ENCODE measurements around the gene MAST1. TPM values are rescaled to one million over a fixed set of nuclear protein-coding genes. Genes with fewer than 3 reads are reported as not detected.

Gene MAST1
- total RNA-seq, 1 donor from 2014 or later = 5.3 TPM

- no peaks in the 10 kb centered on the region for H3K9me3 Mint-ChIP-seq (ENCODE audit: low read depth)
- TF ChIP-seq, protein P1, sequence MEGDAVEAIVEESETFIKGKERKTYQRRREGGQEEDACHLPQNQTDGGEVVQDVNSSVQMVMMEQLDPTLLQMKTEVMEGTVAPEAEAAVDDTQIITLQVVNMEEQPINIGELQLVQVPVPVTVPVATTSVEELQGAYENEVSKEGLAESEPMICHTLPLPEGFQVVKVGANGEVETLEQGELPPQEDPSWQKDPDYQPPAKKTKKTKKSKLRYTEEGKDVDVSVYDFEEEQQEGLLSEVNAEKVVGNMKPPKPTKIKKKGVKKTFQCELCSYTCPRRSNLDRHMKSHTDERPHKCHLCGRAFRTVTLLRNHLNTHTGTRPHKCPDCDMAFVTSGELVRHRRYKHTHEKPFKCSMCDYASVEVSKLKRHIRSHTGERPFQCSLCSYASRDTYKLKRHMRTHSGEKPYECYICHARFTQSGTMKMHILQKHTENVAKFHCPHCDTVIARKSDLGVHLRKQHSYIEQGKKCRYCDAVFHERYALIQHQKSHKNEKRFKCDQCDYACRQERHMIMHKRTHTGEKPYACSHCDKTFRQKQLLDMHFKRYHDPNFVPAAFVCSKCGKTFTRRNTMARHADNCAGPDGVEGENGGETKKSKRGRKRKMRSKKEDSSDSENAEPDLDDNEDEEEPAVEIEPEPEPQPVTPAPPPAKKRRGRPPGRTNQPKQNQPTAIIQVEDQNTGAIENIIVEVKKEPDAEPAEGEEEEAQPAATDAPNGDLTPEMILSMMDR (IDR thresholded peaks at IDR 0.05; ENCODE audit: unreplicated experiment) = no peak
- DNase-seq (ENCODE audit: low spot score, unreplicated experiment) = no peak
Measured at GRCh38 chr19:12790628-12791344, 47.5 kb upstream of the MAST1 start.

DNA sequence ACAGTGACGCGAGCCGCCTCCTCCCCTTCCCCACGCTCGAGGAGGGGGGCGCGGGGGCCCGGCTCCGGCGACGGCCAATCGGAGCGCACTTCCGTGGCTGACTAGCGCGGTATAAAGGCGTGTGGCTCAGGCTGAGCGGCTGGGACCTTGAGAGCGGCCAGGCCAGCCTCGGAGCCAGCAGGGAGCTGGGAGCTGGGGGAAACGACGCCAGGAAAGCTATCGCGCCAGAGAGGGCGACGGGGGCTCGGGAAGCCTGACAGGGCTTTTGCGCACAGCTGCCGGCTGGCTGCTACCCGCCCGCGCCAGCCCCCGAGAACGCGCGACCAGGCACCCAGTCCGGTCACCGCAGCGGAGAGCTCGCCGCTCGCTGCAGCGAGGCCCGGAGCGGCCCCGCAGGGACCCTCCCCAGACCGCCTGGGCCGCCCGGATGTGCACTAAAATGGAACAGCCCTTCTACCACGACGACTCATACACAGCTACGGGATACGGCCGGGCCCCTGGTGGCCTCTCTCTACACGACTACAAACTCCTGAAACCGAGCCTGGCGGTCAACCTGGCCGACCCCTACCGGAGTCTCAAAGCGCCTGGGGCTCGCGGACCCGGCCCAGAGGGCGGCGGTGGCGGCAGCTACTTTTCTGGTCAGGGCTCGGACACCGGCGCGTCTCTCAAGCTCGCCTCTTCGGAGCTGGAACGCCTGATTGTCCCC is 46.8 kb upstream of the MAST1 start, which contains the start of gene JUNB:
Gene JUNB, plus strand, starts transcription at position 142 of the 706 bp plus-strand sequence. Its CDS starts 286 bp downstream, at position 428.
- Mint-ChIP-seq H3K36me3 (ENCODE audit: insufficient read depth) (no peaks in the 10 kb centered on the region), H3K27me3 (peaks cover 18% of the 10 kb centered on the region), H3K27ac (peak within 1 kb of the TSS; percentile 86), H3K4me3 (ENCODE audit: low read depth) (peak within 1 kb of the TSS; percentile 80), H3K4me1 (ENCODE audit: low read depth) (peaks cover 18% of the 10 kb centered on the region), H3K9me3 (ENCODE audit: low read depth) (no peaks in the 10 kb centered on the region)
- TF ChIP-seq, protein P1 (IDR thresholded peaks at IDR 0.05; ENCODE audit: unreplicated experiment) = no peak
- DNase-seq (ENCODE audit: low spot score, unreplicated experiment) = peak; percentile 83

More at GRCh38 chr19:12790628-12791344, 47.5 kb upstream of the MAST1 start:
- Mint-ChIP-seq H3K27ac (no peak overlapping the region), H3K27me3 (peaks cover 18% of the 10 kb centered on the region), H3K4me1 (ENCODE audit: low read depth) (peaks cover 18% of the 10 kb centered on the region), H3K4me3 (ENCODE audit: low read depth) (peak overlapping the region; percentile 55), H3K36me3 (ENCODE audit: insufficient read depth) (no peaks in the 10 kb centered on the region)

DNA sequence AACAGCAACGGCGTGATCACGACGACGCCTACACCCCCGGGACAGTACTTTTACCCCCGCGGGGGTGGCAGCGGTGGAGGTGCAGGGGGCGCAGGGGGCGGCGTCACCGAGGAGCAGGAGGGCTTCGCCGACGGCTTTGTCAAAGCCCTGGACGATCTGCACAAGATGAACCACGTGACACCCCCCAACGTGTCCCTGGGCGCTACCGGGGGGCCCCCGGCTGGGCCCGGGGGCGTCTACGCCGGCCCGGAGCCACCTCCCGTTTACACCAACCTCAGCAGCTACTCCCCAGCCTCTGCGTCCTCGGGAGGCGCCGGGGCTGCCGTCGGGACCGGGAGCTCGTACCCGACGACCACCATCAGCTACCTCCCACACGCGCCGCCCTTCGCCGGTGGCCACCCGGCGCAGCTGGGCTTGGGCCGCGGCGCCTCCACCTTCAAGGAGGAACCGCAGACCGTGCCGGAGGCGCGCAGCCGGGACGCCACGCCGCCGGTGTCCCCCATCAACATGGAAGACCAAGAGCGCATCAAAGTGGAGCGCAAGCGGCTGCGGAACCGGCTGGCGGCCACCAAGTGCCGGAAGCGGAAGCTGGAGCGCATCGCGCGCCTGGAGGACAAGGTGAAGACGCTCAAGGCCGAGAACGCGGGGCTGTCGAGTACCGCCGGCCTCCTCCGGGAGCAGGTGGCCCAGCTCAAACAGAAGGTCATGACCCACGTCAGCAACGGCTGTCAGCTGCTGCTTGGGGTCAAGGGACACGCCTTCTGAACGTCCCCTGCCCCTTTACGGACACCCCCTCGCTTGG is 46.1 kb upstream of the MAST1 start:
- DNase-seq (ENCODE audit: low spot score, unreplicated experiment) = no peak
- no peak overlapping the region for H3K27ac Mint-ChIP-seq
- TF ChIP-seq, protein P1 (IDR thresholded peaks at IDR 0.05; ENCODE audit: unreplicated experiment) = no peak
- peaks cover 18% of the 10 kb centered on the region for H3K4me1 Mint-ChIP-seq (ENCODE audit: low read depth)
- H3K4me3 Mint-ChIP-seq (ENCODE audit: low read depth) = peak overlapping the region; percentile 80
- no peaks in the 10 kb centered on the region for H3K9me3 Mint-ChIP-seq (ENCODE audit: low read depth)
- peaks cover 1% of the 10 kb centered on the region for H3K36me3 Mint-ChIP-seq (ENCODE audit: insufficient read depth)
- peaks cover 18% of the 10 kb centered on the region for H3K27me3 Mint-ChIP-seq

DNA sequence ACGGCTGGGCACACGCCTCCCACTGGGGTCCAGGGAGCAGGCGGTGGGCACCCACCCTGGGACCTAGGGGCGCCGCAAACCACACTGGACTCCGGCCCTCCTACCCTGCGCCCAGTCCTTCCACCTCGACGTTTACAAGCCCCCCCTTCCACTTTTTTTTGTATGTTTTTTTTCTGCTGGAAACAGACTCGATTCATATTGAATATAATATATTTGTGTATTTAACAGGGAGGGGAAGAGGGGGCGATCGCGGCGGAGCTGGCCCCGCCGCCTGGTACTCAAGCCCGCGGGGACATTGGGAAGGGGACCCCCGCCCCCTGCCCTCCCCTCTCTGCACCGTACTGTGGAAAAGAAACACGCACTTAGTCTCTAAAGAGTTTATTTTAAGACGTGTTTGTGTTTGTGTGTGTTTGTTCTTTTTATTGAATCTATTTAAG is 45.4 kb upstream of the MAST1 start:
- Mint-ChIP-seq H3K36me3 (ENCODE audit: insufficient read depth) (peaks cover 1% of the 10 kb centered on the region), H3K27ac (no peak overlapping the region), H3K4me1 (ENCODE audit: low read depth) (peaks cover 18% of the 10 kb centered on the region), H3K9me3 (ENCODE audit: low read depth) (no peaks in the 10 kb centered on the region), H3K4me3 (ENCODE audit: low read depth) (peak overlapping the region; percentile 80), H3K27me3 (peaks cover 18% of the 10 kb centered on the region)
- TF ChIP-seq, protein P1 (IDR thresholded peaks at IDR 0.05; ENCODE audit: unreplicated experiment) = no peak
- DNase-seq (ENCODE audit: low spot score, unreplicated experiment) = no peak

Data from progenitor cell of endocrine pancreas (in vitro differentiated cells).